SK-N-SH treated with all-trans-retinoic acid at 6 μM for 48 hours (cell line): ENCODE results near the gene PIEZO1.

Experiments used
- ATAC-seq: fragments of 200-7000 bp; cut with Tn5 transposase; 3 replicates; pipeline ENCODE4 v1.9.1; 2020; ENCODE audit warnings: mild to moderate bottlenecking, moderate library complexity
- ARNTL ChIP-seq: fragments of 450-650 bp; formaldehyde crosslinking; IDR thresholded peaks from 2 replicates; pipeline ENCODE4 v1.5.0; 2020; ENCODE audit warnings: low read depth, mild to moderate bottlenecking, moderate library complexity, borderline replicate concordance
- CREB5 ChIP-seq: fragments of 250-450 bp; sonication (Bioruptor Pico); IDR thresholded peaks from 2 replicates; pipeline ENCODE4 v1.5.1; 2020; ENCODE audit warnings: low read depth, mild to moderate bottlenecking, moderate library complexity
- CSDC2 ChIP-seq: fragments of 250-450 bp; sonication (Bioruptor Pico); IDR thresholded peaks from 2 replicates; pipeline ENCODE4 v1.5.0; 2020; ENCODE audit warnings: mild to moderate bottlenecking, moderate library complexity
- ESRRG ChIP-seq: fragments of 250-450 bp; sonication (Bioruptor Pico); IDR thresholded peaks from 2 replicates; pipeline ENCODE4 v1.6.1; 2021; ENCODE audit warnings: mild to moderate bottlenecking
- GLIS3 ChIP-seq: fragments of 250-450 bp; sonication (Bioruptor Pico); IDR thresholded peaks from 2 replicates; pipeline ENCODE4 v1.5.0; 2020; ENCODE audit warnings: mild to moderate bottlenecking, moderate library complexity
- ISL1 ChIP-seq: fragments of 250-450 bp; sonication (Bioruptor Pico); IDR thresholded peaks from 2 replicates; pipeline ENCODE4 v2.1.2; 2022; ENCODE audit warnings: mild to moderate bottlenecking, moderate library complexity
- OSR1 ChIP-seq: fragments of 250-450 bp; sonication (Bioruptor Pico); IDR thresholded peaks from 2 replicates; pipeline ENCODE4 v1.8.0; 2022; ENCODE audit warnings: moderate library complexity, mild to moderate bottlenecking, inconsistent platforms
- PATZ1 ChIP-seq: fragments of 250-450 bp; sonication (Bioruptor Pico); IDR thresholded peaks from 2 replicates; pipeline ENCODE4 v1.8.0; 2020; ENCODE audit warnings: mild to moderate bottlenecking, moderate library complexity, borderline replicate concordance
- POU6F1 ChIP-seq: fragments of 250-450 bp; sonication (Bioruptor Pico); IDR thresholded peaks from 2 replicates; pipeline ENCODE4 v1.8.0; 2021; ENCODE audit warnings: low read depth, mild to moderate bottlenecking, moderate library complexity, borderline replicate concordance
- PPARA ChIP-seq: fragments of 250-450 bp; sonication (Bioruptor Pico); IDR thresholded peaks from 2 replicates; pipeline ENCODE4 v1.5.0; 2020; ENCODE audit warnings: mild to moderate bottlenecking, borderline replicate concordance
- RARB ChIP-seq: fragments of 250-450 bp; sonication (Bioruptor Pico); IDR thresholded peaks from 2 replicates; pipeline ENCODE4 v1.8.0; 2021; ENCODE audit warnings: mild to moderate bottlenecking, moderate library complexity
- SNAI2 ChIP-seq: fragments of 250-450 bp; sonication (Bioruptor Pico); IDR thresholded peaks from 2 replicates; pipeline ENCODE4 v1.5.0; 2020; ENCODE audit warnings: mild to moderate bottlenecking, moderate library complexity
- TCF4 ChIP-seq: fragments of 250-450 bp; sonication (Bioruptor Pico); IDR thresholded peaks from 2 replicates; pipeline ENCODE4 v1.8.0; 2021; ENCODE audit warnings: mild to moderate bottlenecking, moderate library complexity, borderline replicate concordance
- TOX ChIP-seq: fragments of 250-450 bp; sonication (Bioruptor Pico); IDR thresholded peaks from 2 replicates; pipeline ENCODE4 v1.8.0; 2021; ENCODE audit warnings: mild to moderate bottlenecking, moderate library complexity, borderline replicate concordance
- TSHZ2 ChIP-seq: fragments of 250-450 bp; sonication (Bioruptor Pico); IDR thresholded peaks from 2 replicates; pipeline ENCODE4 v1.5.0; 2020; ENCODE audit warnings: mild to moderate bottlenecking, moderate library complexity
- ZC3H10 ChIP-seq: fragments of 250-450 bp; sonication (Bioruptor Pico); IDR thresholded peaks from 2 replicates; pipeline ENCODE4 v1.5.1; 2021; ENCODE audit warnings: mild to moderate bottlenecking, moderate library complexity
- ZFP3 ChIP-seq: fragments of 250-450 bp; sonication (Bioruptor Pico); IDR thresholded peaks from 2 replicates; pipeline ENCODE4 v1.5.0; 2020; ENCODE audit warnings: mild to moderate bottlenecking, moderate library complexity
- ZFP30 ChIP-seq: fragments of 450-650 bp; formaldehyde crosslinking; IDR thresholded peaks from 2 replicates; pipeline ENCODE4 v1.5.0; 2022; ENCODE audit warnings: mild to moderate bottlenecking, moderate library complexity
- ZNF565 ChIP-seq: fragments of 450-650 bp; formaldehyde crosslinking; conservative IDR thresholded peaks from 2 replicates; pipeline ENCODE4 v1.5.0; 2020; ENCODE audit warnings: low read depth, mild to moderate bottlenecking, moderate library complexity
- ZNF8 ChIP-seq: fragments of 450-650 bp; formaldehyde crosslinking; IDR thresholded peaks from 2 replicates; pipeline ENCODE4 v1.5.0; 2020; ENCODE audit warnings: mild to moderate bottlenecking, moderate library complexity

PIEZO1 gene

GRCh38 chr16:88724855-88725555 lies 60.0 kb downstream of the PIEZO1 start:
- ATAC-seq: no peak; the same call in 2 of the 3 replicates
- TF ChIP-seq ZNF8 (CRISPR knock-in tag) (no peak), PPARA (CRISPR knock-in tag) (no peak), ARNTL (CRISPR knock-in tag) (no peak), TOX (CRISPR knock-in tag) (no peak), CREB5 (CRISPR knock-in tag) (no peak), POU6F1 (no peak), RARB (CRISPR knock-in tag) (no peak), SNAI2 (CRISPR knock-in tag) (no peak), TSHZ2 (CRISPR knock-in tag) (no peak), CSDC2 (CRISPR knock-in tag) (no peak), GLIS3 (CRISPR knock-in tag) (no peak), ZFP30 (CRISPR knock-in tag) (no peak), OSR1 (no peak), ZFP3 (CRISPR knock-in tag) (no peak), ZC3H10 (CRISPR knock-in tag) (no peak), PATZ1 (CRISPR knock-in tag) (no peak), ISL1 (CRISPR knock-in tag) (no peak)

GRCh38 chr16:88723911-88724310 lies 61.1 kb downstream of the PIEZO1 start:
- TF ChIP-seq ISL1 (CRISPR knock-in tag): no peak
- TF ChIP-seq PATZ1 (CRISPR knock-in tag): no peak
- no peak for TF ChIP-seq TOX (CRISPR knock-in tag)
- no peak for TF ChIP-seq ARNTL (CRISPR knock-in tag)
- TF ChIP-seq OSR1: no peak
- TF ChIP-seq ESRRG (CRISPR knock-in tag): no peak
- TF ChIP-seq ZNF565 (CRISPR knock-in tag): no peak
- no peak for TF ChIP-seq TSHZ2 (CRISPR knock-in tag)
- TF ChIP-seq ZNF8 (CRISPR knock-in tag): no peak
- TF ChIP-seq PPARA (CRISPR knock-in tag): no peak
- TF ChIP-seq TCF4 (CRISPR knock-in tag): no peak
- ATAC-seq: no peak
